HFF-Myc (cell line): ENCODE data around the gene RPTOR.
"Not testable (repeated sequence)": the region's sequence is repeated elsewhere in the genome, so short reads cannot be mapped to it uniquely, and the experiment has no call there.

ENCODE experiments used
- DNase-seq: peaks from one replicate; pipeline ENCODE4 v3.0.0-alpha.2; 2011; ENCODE audit warnings: low read depth; ENCODE audit errors: extremely low read depth
- H3K4me3 ChIP-seq: replicated peaks from 2 replicates; pipeline ENCODE4 v1.5.1; 2011; ENCODE audit warnings: low read depth, mild to moderate bottlenecking, control low read depth, low read length
- TF ChIP-seq, protein P1 (sequence below): IDR thresholded peaks from 2 replicates; pipeline ENCODE4 v1.5.1; 2012; ENCODE audit warnings: mild to moderate bottlenecking, low read depth, low read length, control low read depth; ENCODE audit errors: missing control alignments

Gene RPTOR

GRCh38 chr17:80575057-80575875 is 30.6 kb downstream of the RPTOR start:
- H3K4me3 ChIP-seq: no peak overlapping the region
- peak; percentile 50 for DNase-seq
- TF ChIP-seq, protein P1, sequence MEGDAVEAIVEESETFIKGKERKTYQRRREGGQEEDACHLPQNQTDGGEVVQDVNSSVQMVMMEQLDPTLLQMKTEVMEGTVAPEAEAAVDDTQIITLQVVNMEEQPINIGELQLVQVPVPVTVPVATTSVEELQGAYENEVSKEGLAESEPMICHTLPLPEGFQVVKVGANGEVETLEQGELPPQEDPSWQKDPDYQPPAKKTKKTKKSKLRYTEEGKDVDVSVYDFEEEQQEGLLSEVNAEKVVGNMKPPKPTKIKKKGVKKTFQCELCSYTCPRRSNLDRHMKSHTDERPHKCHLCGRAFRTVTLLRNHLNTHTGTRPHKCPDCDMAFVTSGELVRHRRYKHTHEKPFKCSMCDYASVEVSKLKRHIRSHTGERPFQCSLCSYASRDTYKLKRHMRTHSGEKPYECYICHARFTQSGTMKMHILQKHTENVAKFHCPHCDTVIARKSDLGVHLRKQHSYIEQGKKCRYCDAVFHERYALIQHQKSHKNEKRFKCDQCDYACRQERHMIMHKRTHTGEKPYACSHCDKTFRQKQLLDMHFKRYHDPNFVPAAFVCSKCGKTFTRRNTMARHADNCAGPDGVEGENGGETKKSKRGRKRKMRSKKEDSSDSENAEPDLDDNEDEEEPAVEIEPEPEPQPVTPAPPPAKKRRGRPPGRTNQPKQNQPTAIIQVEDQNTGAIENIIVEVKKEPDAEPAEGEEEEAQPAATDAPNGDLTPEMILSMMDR: peak; percentile 100

GRCh38 chr17:80577876-80578570 is 33.4 kb downstream of the RPTOR start:
- TF ChIP-seq, protein P1: no peak
- no peak overlapping the region for H3K4me3 ChIP-seq
- no peak for DNase-seq

DNA sequence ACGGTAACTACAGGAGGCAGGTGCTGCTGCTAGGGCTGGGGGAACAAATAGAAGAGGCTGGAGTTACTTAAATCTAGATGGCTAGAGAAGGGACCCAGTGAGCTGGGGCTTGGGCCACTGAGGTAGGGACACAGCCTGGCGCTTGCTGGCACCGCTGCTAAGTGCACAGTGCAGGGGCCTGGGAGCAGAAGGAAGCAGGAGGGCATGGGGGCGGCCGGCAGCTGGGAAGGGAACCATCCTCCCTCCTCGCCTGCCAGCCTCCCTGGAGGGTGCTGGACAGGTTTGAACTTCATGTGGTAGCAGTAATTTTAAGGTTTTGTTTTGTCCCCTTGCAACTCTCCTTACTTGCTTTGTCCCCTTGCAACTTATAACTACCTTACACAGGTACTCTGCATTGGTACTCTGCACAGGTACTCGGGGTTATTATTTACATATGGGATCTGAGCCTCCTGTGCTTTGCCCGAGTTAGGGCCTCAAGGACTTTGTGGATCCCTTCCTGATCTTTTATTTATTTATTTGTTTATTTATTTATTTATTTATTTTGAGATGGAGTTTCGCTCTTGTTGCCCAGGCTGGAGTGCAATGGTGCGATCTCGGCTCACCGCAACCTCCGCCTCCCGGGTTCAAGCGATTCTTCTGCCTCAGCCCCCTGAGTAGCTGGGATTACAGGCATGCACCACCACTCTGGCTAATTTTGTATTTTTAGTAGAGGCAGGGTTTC is 34.2 kb downstream of the RPTOR start:
- not testable (repeated sequence) for DNase-seq, H3K4me3 ChIP-seq

- no peak overlapping the region for H3K4me3 ChIP-seq
- TF ChIP-seq, protein P1: no peak
- DNase-seq: no peak
These were observed 37.5 kb downstream of the RPTOR start for GRCh38 chr17:80582165-80582564.

- no peak for DNase-seq
- no peak overlapping the region for H3K4me3 ChIP-seq
- TF ChIP-seq, protein P1: no peak
These were observed 39.7 kb downstream of the RPTOR start for GRCh38 chr17:80584176-80584905.

DNA sequence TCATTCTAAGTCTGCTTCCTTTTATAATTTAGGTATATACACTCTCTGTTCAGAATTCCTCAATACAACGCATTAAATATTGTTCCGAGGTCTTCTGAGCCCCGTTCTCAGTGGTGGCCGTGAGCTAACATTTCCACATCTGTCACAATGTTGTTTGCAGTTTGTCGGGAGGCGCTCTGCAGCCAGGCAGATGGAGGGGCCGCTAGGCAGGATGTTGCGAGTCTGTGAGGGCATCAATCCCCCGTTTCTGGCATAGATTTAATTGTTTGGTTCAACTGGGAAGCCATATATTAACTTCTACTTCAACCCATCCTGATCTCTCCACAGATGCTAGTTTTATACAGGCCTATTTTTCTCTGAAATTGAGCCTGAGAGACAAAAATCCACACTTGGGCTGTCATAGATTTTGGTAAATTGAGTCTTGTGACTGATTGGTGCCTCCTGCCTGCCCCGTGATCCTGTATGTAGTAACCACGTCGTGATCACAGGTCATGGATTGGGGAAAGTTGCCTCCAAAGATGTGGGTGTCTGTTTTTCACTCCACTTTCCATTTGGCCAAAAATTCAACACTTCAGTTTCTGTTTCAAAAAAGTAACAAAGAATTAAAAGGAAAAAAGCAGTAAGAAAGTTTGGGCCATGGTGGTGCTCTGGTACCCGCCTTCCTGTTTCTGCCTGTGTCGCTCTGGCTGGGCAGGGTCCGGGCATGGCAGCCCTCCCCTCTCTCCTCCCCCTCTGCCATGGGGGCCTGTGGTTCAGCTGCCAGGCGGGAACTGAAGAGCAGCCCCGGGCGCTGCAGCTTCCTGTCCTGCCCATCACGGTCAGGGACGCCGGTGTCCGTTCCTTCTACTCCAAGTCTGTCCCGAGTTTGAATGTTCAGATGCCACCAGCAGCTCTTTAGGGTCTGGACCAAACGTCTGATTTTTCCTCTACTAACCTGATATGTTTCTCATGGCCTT is 41.5 kb downstream of the RPTOR start:
- no peak for DNase-seq
- TF ChIP-seq, protein P1: no peak
- no peak overlapping the region for H3K4me3 ChIP-seq
